Liver (tissue), 9 donors: ENCODE measurements around the gene DTNB. TPM values are rescaled to one million over a fixed set of nuclear protein-coding genes. Genes with fewer than 3 reads are reported as not detected.
"Not testable (repeated sequence)": the region's sequence is repeated elsewhere in the genome, so short reads cannot be mapped to it uniquely, and the experiment has no call there.

Experiments
- DNase-seq: peaks from one replicate; pipeline ENCODE4 v3.0.0-alpha.2; 2017; ENCODE audit warnings: low spot score
- H3K27ac ChIP-seq, 2 donors: one replicate each; pipeline ENCODE4 v1.7.0; 2013; ENCODE audit warnings: inconsistent platforms in 2 of 2, low read length in 2 of 2, control low read depth in 1 of 2, low read depth in 1 of 2, mild to moderate bottlenecking in 1 of 2
- H3K27me3 ChIP-seq, 4 donors: one replicate each; pipeline versions ENCODE4 v1.6.1 to v1.7.0; 2013; ENCODE audit warnings: low read length in 3 of 4, inconsistent platforms in 1 of 4, mild to moderate bottlenecking in 1 of 4, moderate library complexity in 1 of 4; ENCODE audit not compliant: control insufficient read depth in 4 of 4, insufficient read depth in 4 of 4
- H3K36me3 ChIP-seq, 4 donors: one replicate each; pipeline versions ENCODE4 v1.6.1 to v1.7.0; 2013; ENCODE audit warnings: low read length in 3 of 4, mild to moderate bottlenecking in 3 of 4, low read depth in 1 of 4, moderate library complexity in 1 of 4; ENCODE audit not compliant: control insufficient read depth in 4 of 4, insufficient read depth in 3 of 4
- H3K4me1 ChIP-seq, 4 donors: one replicate each; pipeline versions ENCODE4 v1.6.1 to v1.7.0; 2013; ENCODE audit warnings: low read length in 3 of 4, mild to moderate bottlenecking in 3 of 4, moderate library complexity in 1 of 4; ENCODE audit not compliant: control insufficient read depth in 4 of 4, insufficient read depth in 4 of 4
- H3K4me3 ChIP-seq, 3 donors: one replicate each; pipeline versions ENCODE4 v1.6.1 to v1.7.0; 2013; ENCODE audit warnings: low read length in 3 of 3, control low read depth in 1 of 3, low read depth in 1 of 3, mild to moderate bottlenecking in 1 of 3
- H3K9ac ChIP-seq, 2 donors: one replicate each; pipeline ENCODE4 v1.7.0; 2013; ENCODE audit warnings: low read length in 2 of 2, mild to moderate bottlenecking in 2 of 2, moderate library complexity in 2 of 2, control low read depth in 1 of 2, low read depth in 1 of 2
- H3K9me3 ChIP-seq, 4 donors: one replicate each; pipeline versions ENCODE4 v1.6.1 to v1.7.0; 2013; ENCODE audit warnings: low read length in 3 of 4; ENCODE audit not compliant: control insufficient read depth in 4 of 4
- ATF3 ChIP-seq: IDR thresholded peaks from 2 replicates; pipeline ENCODE4 v1.6.1; 2016; ENCODE audit warnings: antibody characterized with exemption
- CTCF ChIP-seq: fragments of 150-350 bp; IDR thresholded peaks from 2 replicates; pipeline ENCODE4 v1.5.1; 2017; ENCODE audit warnings: improper control_type of control experiment, low read depth, low read length; ENCODE audit not compliant: missing input control
- FOXA2 ChIP-seq: IDR thresholded peaks from 2 replicates; pipeline ENCODE4 v1.6.1; 2016; ENCODE audit warnings: antibody characterized with exemption
- HNF4A ChIP-seq, 2 donors: conservative IDR thresholded peaks; 2 replicates each; pipeline ENCODE4 v1.6.1; 2016; ENCODE audit warnings: antibody characterized with exemption in 2 of 2, mild to moderate bottlenecking in 2 of 2
- HNF4G ChIP-seq: IDR thresholded peaks from 2 replicates; pipeline ENCODE4 v1.6.1; 2016; ENCODE audit warnings: antibody characterized with exemption
- JUND ChIP-seq, 2 donors: IDR thresholded peaks; 2 replicates each; pipeline ENCODE4 v1.6.1; 2016; ENCODE audit warnings: antibody characterized with exemption in 2 of 2
- RAD21 ChIP-seq, 2 donors: IDR thresholded peaks; 2 replicates each; pipeline ENCODE4 v1.6.1; 2016; ENCODE audit warnings: antibody characterized with exemption in 2 of 2, mild to moderate bottlenecking in 2 of 2
- REST ChIP-seq: IDR thresholded peaks from 2 replicates; pipeline ENCODE4 v1.6.1; 2016; ENCODE audit warnings: antibody characterized with exemption, mild to moderate bottlenecking
- RXRA ChIP-seq, 2 donors: IDR thresholded peaks; 2 replicates each; pipeline ENCODE4 v1.6.1; 2017 to 2018; ENCODE audit warnings: antibody characterized with exemption in 2 of 2, mild to moderate bottlenecking in 1 of 2
- TAF1 ChIP-seq: conservative IDR thresholded peaks from 2 replicates; pipeline ENCODE4 v1.6.1; 2016; ENCODE audit warnings: antibody characterized with exemption, mild to moderate bottlenecking
- YY1 ChIP-seq: IDR thresholded peaks from 2 replicates; pipeline ENCODE4 v1.6.1; 2016; ENCODE audit warnings: antibody characterized with exemption, mild to moderate bottlenecking
- WGBS: extraction: QIAGEN DNeasy Blood & Tissue Kit; methylation state at CpG from one replicate; pipeline ENCODE4 v1.1.7; 2013; 5-methylcytosine and 5-hydroxymethylcytosine counted together
- polyA plus RNA-seq, 2 donors: library from polyadenylated mRNA; stranded (reverse) in 1 of 2; unstranded in 1 of 2; fragments of 200-250 nt in 1 of 2; fragments of >200 nt in 1 of 2; fragmentation: Nextera tagmentation in 1 of 2; extraction: Ambion mirVana in 1 of 2; gene quantifications; one replicate each; pipeline versions ENCODE4 v1.2.1 to v1.2.3, GENCODE V29; 2013 to 2015
- total RNA-seq, 2 donors: library from RNA; depleted of rRNA; stranded (reverse); fragments of >200 nt; gene quantifications; one replicate each; pipeline ENCODE4 v1.2.3, GENCODE V29; 2014
- donor health status: healthy.
- donor health status: healthy.
- donor health status: healthy.
- donor health status: healthy.
- donor health status: healthy.

The DTNB gene
- total and polyA plus RNA-seq, 4 donors = 3.3 to 10.5 (median 6.4) TPM

- H3K9me3 ChIP-seq, H3K27me3 ChIP-seq, H3K36me3 ChIP-seq, H3K9ac ChIP-seq, H3K4me1 ChIP-seq, DNase-seq, H3K4me3 ChIP-seq, H3K27ac ChIP-seq: not testable (repeated sequence)
- WGBS = 98% methylated on average over 22 of the region's 22 CpGs
Observed at GRCh38 chr2:25534937-25535336, 138.4 kb downstream of the DTNB start.

- Histone ChIP-seq H3K9me3 (no peaks in the 10 kb centered on the region), H3K4me3 (no peak overlapping the region), H3K4me1 (no peaks in the 10 kb centered on the region), H3K27ac (no peak overlapping the region), H3K9ac (no peak overlapping the region), H3K27me3 (no peaks in the 10 kb centered on the region), H3K36me3 (peaks cover 0 to 3% (median 0%) of the 10 kb centered on the region in 4 donors)
- DNase-seq = no peak
- TF ChIP-seq RXRA (IDR thresholded peaks at IDR 0.05) (no peak), JUND (IDR thresholded peaks at IDR 0.05) (no peak), REST (no peak), CTCF (no peak), FOXA2 (no peak), HNF4G (no peak), TAF1 (no peak), YY1 (no peak), HNF4A (conservative IDR thresholded peaks at IDR 0.05) (no peak), RAD21 (IDR thresholded peaks at IDR 0.05) (no peak), ATF3 (no peak)
- WGBS = 97% methylated on average over 26 of the region's 26 CpGs
Observed at GRCh38 chr2:25534455-25534854, 138.9 kb downstream of the DTNB start.

- H3K27me3 ChIP-seq, H3K36me3 ChIP-seq, H3K9me3 ChIP-seq, H3K4me3 ChIP-seq, H3K9ac ChIP-seq, DNase-seq, H3K4me1 ChIP-seq, H3K27ac ChIP-seq: not testable (repeated sequence)
- WGBS = 74% methylated on average over 5 of the region's 5 CpGs
Observed at GRCh38 chr2:25533771-25534170, 139.6 kb downstream of the DTNB start.
